GM12878 (cell line): ENCODE data around the gene CXCL17. TPM values are rescaled to one million over a fixed set of nuclear protein-coding genes. Genes with fewer than 3 reads are reported as not detected.

Experiments used
- ATAC-seq: fragments of 200-7000 bp; cut with Tn5 transposase; 3 replicates; pipeline ENCODE4 v1.9.1; 2020; ENCODE audit warnings: mild to moderate bottlenecking, moderate library complexity
- BruUV-seq: library from RNA; stranded (reverse); fragments of 400-500 nt; replicated peaks from 2 replicates; lab custom pipeline; 2021; lab: Mats Ljungman, UMichigan
- CTCF ChIA-PET: fragments of 300-600 bp; sonication (Branson Sonifier 250); formaldehyde crosslinking; extraction: SDS; loops from one replicate; lab custom pipeline; 2021; ENCODE audit warnings: inconsistent platforms; lab: Yijun Ruan, JAX
- POLR2A ChIA-PET: fragments of 350-600 bp; formaldehyde crosslinking; extraction: SDS; loops from one replicate; lab custom pipeline; 2021; ENCODE audit warnings: inconsistent platforms; lab: Charles Lee
- RAD21 ChIA-PET: fragments of 300-600 bp; sonication (Branson Sonifier 250); formaldehyde crosslinking; loops from one replicate; lab custom pipeline; 2023; ENCODE audit warnings: antibody characterized with exemption; ENCODE audit not compliant: unreplicated experiment; lab: Charles Lee
- SMC1A ChIA-PET: fragments of 300-600 bp; sonication (Branson Sonifier 250); formaldehyde crosslinking; loops from one replicate; lab custom pipeline; 2023; ENCODE audit not compliant: unreplicated experiment, uncharacterized antibody; lab: Charles Lee
- DNase-seq: peaks from one replicate; pipeline ENCODE4 v3.0.0-alpha.2; 2011; ENCODE audit warnings: low read depth, low spot score
- FAIRE-seq: peaks from 3 replicates; lab custom pipeline; 2011; peaks lifted over from hg19 to GRCh38; lab: Jason Lieb, UNC
- H2AFZ ChIP-seq: 2 replicates; pipeline ENCODE4 v1.6.0; 2011; ENCODE audit warnings: low read depth, low read length, control low read depth; ENCODE audit not compliant: control insufficient read depth
- H3K27ac ChIP-seq: 2 replicates; pipeline ENCODE4 v1.5.1; 2011; ENCODE audit warnings: control low read depth; ENCODE audit not compliant: control insufficient read depth, insufficient read depth
- H3K27me3 ChIP-seq, 2 experiments: replicated peaks in 1 of 2; 2 replicates each; pipeline versions ENCODE4 v1.6.0 to v1.6.1; 2011; ENCODE audit warnings: low read length in 1 of 2; ENCODE audit not compliant: control insufficient read depth in 2 of 2, insufficient read depth in 2 of 2
- H3K36me3 ChIP-seq, 2 experiments: 2 replicates each; pipeline ENCODE4 v1.5.1; 2011; ENCODE audit warnings: low read length in 1 of 2; ENCODE audit not compliant: control insufficient read depth in 2 of 2, insufficient read depth in 2 of 2
- H3K4me1 ChIP-seq: 2 replicates; pipeline ENCODE4 v1.6.1; 2011; ENCODE audit warnings: mild to moderate bottlenecking, low read length, moderate library complexity, mixed read lengths; ENCODE audit not compliant: control insufficient read depth, insufficient read depth
- H3K4me2 ChIP-seq: 2 replicates; pipeline ENCODE4 v1.6.0; 2011; ENCODE audit warnings: control low read depth; ENCODE audit not compliant: control insufficient read depth, insufficient read depth
- H3K4me3 ChIP-seq: fragments of 200-600 bp; sonication (generic); 2 replicates; pipeline ENCODE4 v1.5.1; 2016
- H3K79me2 ChIP-seq: 2 replicates; pipeline ENCODE4 v1.6.0; 2011; ENCODE audit warnings: low read length; ENCODE audit not compliant: control insufficient read depth, insufficient read depth
- H3K9ac ChIP-seq: 2 replicates; pipeline ENCODE4 v1.8.0; 2011; ENCODE audit warnings: low read length, control low read depth, mixed read lengths; ENCODE audit not compliant: control insufficient read depth, insufficient read depth
- H3K9me3 ChIP-seq: replicated peaks from 3 replicates; pipeline ENCODE4 v1.5.1; 2011; ENCODE audit warnings: mild to moderate bottlenecking, low read length; ENCODE audit not compliant: control insufficient read depth, insufficient read depth
- H4K20me1 ChIP-seq: 2 replicates; pipeline ENCODE4 v1.6.0; 2011; ENCODE audit not compliant: control insufficient read depth, insufficient read depth
- BCL11A ChIP-seq: IDR thresholded peaks from 2 replicates; pipeline ENCODE4 v1.6.1; 2011; ENCODE audit warnings: low read depth, low read length
- CREB1 ChIP-seq: IDR thresholded peaks from 2 replicates; pipeline ENCODE4 v1.6.1; 2012; ENCODE audit warnings: low read depth, mild to moderate bottlenecking, inconsistent platforms
- CREM ChIP-seq: IDR thresholded peaks from 2 replicates; pipeline ENCODE4 v1.6.1; 2014; ENCODE audit warnings: antibody characterized with exemption, low read depth
- EGR1 ChIP-seq, 2 experiments: IDR thresholded peaks; 1 replicate in 1 of 2; 2 replicates in 1 of 2; pipeline ENCODE4 v1.6.1; 2011 to 2012; ENCODE audit warnings: low read depth in 2 of 2, low read length in 2 of 2, borderline replicate concordance in 1 of 2, mild to moderate bottlenecking in 1 of 2, moderate library complexity in 1 of 2
- GATAD2B ChIP-seq: fragments of 450-650 bp; conservative IDR thresholded peaks from 2 replicates; pipeline ENCODE4 v1.6.1; 2017; ENCODE audit warnings: low read depth, mild to moderate bottlenecking, moderate library complexity
- MXI1 ChIP-seq: fragments of 150-350 bp; IDR thresholded peaks from 2 replicates; pipeline ENCODE4 v1.6.1; 2011; ENCODE audit warnings: low read depth, mild to moderate bottlenecking, inconsistent platforms, low read length, improper control_type of control experiment
- NBN ChIP-seq: fragments of 450-650 bp; IDR thresholded peaks from 2 replicates; pipeline ENCODE4 v1.6.1; 2016
- RAD21 ChIP-seq: IDR thresholded peaks from 2 replicates; pipeline ENCODE4 v1.6.1; 2011; ENCODE audit warnings: mild to moderate bottlenecking, low read depth, low read length, moderate library complexity; ENCODE audit not compliant: insufficient read depth
- RCOR1 ChIP-seq: conservative IDR thresholded peaks from 2 replicates; pipeline ENCODE4 v1.6.1; 2012; ENCODE audit warnings: low read depth, low read length, improper control_type of control experiment
- RUNX3 ChIP-seq: IDR thresholded peaks from 2 replicates; pipeline ENCODE4 v1.6.1; 2012; ENCODE audit warnings: low read length, inconsistent platforms
- TBL1XR1 ChIP-seq: IDR thresholded peaks from 2 replicates; pipeline ENCODE4 v1.6.1; 2012; ENCODE audit warnings: low read depth, low read length, improper control_type of control experiment
- TCF7 ChIP-seq: IDR thresholded peaks from 2 replicates; pipeline ENCODE4 v1.6.1; 2014; ENCODE audit warnings: antibody characterized with exemption, borderline replicate concordance
- YY1 ChIP-seq: IDR thresholded peaks from 2 replicates; pipeline ENCODE4 v1.6.1; 2011; ENCODE audit warnings: low read depth, mild to moderate bottlenecking, low read length
- ZNF384 ChIP-seq: IDR thresholded peaks from 2 replicates; pipeline ENCODE4 v1.6.1; 2012; ENCODE audit warnings: low read depth, mild to moderate bottlenecking, low read length, improper control_type of control experiment, borderline replicate concordance
- WGBS: methylation state at CpG from one replicate; pipeline ENCODE4 v1.1.6; 2016; ENCODE audit warnings: low lambda C conversion rate; ENCODE audit not compliant: insufficient replicate concordance, insufficient coverage; ENCODE audit errors: missing lambda C conversion rate; 5-methylcytosine and 5-hydroxymethylcytosine counted together
- in situ Hi-C: fragments of 300-500 bp; cut with MboI; formaldehyde crosslinking; loops from 9 replicates; pipeline ENCODE4 v1.14.3; 2018; ENCODE audit warnings: mixed read lengths
- intact Hi-C: fragments of 100-400 bp; cut with micrococcal nuclease; formaldehyde crosslinking; loops from one replicate; pipeline ENCODE4 v1.14.2; 2022; ENCODE audit not compliant: unreplicated experiment
- polyA plus RNA-seq, 11 experiments: library from polyadenylated mRNA; depleted of rRNA in 4 of 11; unstranded in 6 of 11; stranded (reverse) in 5 of 11; fragments of >200 nt; fragmentation: Nextera tagmentation in 4 of 11; fragmentation: Illumina TruSeq in 1 of 11; extraction: Ambion mirVana in 4 of 11; extraction: Trizol in 1 of 11; gene quantifications; 1 replicate in 1 of 11; 2 replicates in 10 of 11; pipeline versions ENCODE4 v1.2.1 to v1.2.3, GENCODE V29; 2011 to 2016; ENCODE audit warnings: inconsistent platforms in 2 of 11, missing spikeins in 2 of 11, low read depth in 1 of 11
- total RNA-seq, 4 experiments: library from RNA; depleted of rRNA in 3 of 4; stranded (reverse); fragments of >200 nt in 3 of 4; fragmentation: Illumina TruSeq in 1 of 4; extraction: Trizol in 1 of 4; gene quantifications; 2 replicates each; pipeline versions ENCODE4 v1.2.1 to v1.2.3, GENCODE V29; 2013 to 2021
- TF ChIP-seq, protein P1 (sequence below): fragments of 450-650 bp; IDR thresholded peaks from 2 replicates; pipeline ENCODE4 v1.6.1; 2017; ENCODE audit warnings: antibody characterized with exemption, mild to moderate bottlenecking, moderate library complexity
- TF ChIP-seq, protein P2 (sequence below): IDR thresholded peaks from 2 replicates; pipeline ENCODE4 v1.6.1; 2012; ENCODE audit warnings: low read depth, low read length, improper control_type of control experiment
- TF ChIP-seq, protein P3 (sequence below): fragments of 450-650 bp; IDR thresholded peaks from 2 replicates; pipeline ENCODE4 v1.6.1; 2014; ENCODE audit warnings: mild to moderate bottlenecking
- TF ChIP-seq, protein P4 (sequence below): IDR thresholded peaks from 2 replicates; pipeline ENCODE4 v1.6.1; 2012; ENCODE audit warnings: low read depth, low read length, improper control_type of control experiment

CXCL17 gene
- total and polyA plus RNA-seq, 10 of the 15 experiments (the other 5 are each of a cell fraction or from before 2014, with no cell fraction given) = 0.13 to 0.24 (median 0.15) TPM; not detected in 7

DNA sequence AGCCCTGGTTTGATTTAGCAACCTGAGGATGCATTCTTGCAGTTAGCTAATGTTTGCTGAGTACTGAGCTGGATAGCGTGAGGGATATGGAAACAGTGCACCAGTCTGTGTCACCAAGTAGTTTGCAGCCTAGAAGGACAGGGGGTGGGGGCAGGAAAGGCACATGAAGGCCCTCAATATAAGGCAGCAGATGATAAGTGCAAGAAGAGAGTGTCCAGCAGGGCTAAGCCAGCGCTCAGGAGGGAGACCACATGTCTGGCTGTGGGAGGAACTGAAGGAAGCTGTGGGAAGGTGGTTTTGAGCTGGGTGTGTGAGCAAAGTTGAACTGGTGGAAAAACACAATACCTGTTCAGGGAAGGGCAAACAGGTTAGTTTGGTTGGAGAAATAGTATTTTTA, 1.7 kb downstream of the CXCL17 start (continued):
- TF ChIP-seq GATAD2B = no peak
- TF ChIP-seq, protein P1, sequence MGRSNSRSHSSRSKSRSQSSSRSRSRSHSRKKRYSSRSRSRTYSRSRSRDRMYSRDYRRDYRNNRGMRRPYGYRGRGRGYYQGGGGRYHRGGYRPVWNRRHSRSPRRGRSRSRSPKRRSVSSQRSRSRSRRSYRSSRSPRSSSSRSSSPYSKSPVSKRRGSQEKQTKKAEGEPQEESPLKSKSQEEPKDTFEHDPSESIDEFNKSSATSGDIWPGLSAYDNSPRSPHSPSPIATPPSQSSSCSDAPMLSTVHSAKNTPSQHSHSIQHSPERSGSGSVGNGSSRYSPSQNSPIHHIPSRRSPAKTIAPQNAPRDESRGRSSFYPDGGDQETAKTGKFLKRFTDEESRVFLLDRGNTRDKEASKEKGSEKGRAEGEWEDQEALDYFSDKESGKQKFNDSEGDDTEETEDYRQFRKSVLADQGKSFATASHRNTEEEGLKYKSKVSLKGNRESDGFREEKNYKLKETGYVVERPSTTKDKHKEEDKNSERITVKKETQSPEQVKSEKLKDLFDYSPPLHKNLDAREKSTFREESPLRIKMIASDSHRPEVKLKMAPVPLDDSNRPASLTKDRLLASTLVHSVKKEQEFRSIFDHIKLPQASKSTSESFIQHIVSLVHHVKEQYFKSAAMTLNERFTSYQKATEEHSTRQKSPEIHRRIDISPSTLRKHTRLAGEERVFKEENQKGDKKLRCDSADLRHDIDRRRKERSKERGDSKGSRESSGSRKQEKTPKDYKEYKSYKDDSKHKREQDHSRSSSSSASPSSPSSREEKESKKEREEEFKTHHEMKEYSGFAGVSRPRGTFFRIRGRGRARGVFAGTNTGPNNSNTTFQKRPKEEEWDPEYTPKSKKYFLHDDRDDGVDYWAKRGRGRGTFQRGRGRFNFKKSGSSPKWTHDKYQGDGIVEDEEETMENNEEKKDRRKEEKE = no peak
- no peak for TF ChIP-seq ZNF384
- no peak for TF ChIP-seq TCF7
- TF ChIP-seq, protein P2, sequence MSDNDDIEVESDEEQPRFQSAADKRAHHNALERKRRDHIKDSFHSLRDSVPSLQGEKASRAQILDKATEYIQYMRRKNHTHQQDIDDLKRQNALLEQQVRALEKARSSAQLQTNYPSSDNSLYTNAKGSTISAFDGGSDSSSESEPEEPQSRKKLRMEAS = no peak
- no peak for TF ChIP-seq BCL11A

DNA sequence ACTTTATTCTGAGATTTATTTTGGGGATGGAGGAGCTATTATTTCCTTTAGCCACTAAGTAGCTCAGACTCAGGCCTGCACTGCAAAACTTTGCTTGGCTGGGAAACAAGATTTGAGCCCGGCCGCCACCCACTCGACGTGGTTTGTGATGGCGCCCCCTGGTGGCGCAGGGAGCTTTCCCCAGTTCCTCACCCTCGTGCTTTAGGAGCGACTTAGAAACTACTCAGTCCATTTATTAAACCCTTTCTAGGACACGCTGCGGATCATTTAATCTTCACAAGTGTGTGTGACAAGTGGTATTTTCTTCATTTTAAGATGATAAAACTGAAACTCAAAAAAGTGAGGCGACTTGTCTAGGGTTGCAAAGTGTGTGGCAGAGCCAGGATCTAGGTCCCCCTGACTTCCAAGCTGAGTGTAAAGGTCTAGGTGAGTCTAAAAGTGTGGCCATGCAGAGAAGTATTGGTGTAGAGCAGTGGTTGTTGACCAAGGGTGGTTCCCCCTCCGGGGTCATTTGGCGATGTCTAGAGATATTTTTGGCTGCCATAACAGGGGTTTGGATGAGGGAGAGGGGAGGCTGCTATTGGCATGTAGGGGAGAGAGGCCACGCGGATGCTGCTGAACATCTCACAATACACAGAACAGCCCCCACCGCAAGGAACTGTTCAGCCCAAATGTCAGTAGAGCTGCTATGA, 2.2 kb downstream of the CXCL17 start:
- DNase-seq = no peak
- in situ Hi-C loops (no loop called here), intact Hi-C loops (no loop called here)
- no peaks in the 10 kb centered on the region for H4K20me1 ChIP-seq
- 27% methylated on average over 16 of the region's 16 CpGs for WGBS
- RAD21 ChIA-PET = interaction anchor here (0.9 to 3.1 kb wide), 11 partner anchors 10 to 94 kb away, joined by 3 to 32 read pairs (median 4); partner anchors contain the start of gene CEACAM1
- H3K9ac ChIP-seq = no peak overlapping the region
- H3K9me3 ChIP-seq = no peaks in the 10 kb centered on the region
- CTCF ChIA-PET = interaction anchor here (0.6 to 3.5 kb wide), 43 partner anchors 9 to 316 kb away, joined by 3 to 82 read pairs (median 5); partner anchors contain the start of genes CEACAM1 and POU2F2
- H2AFZ ChIP-seq = no peak overlapping the region
- no peaks in the 10 kb centered on the region for H3K79me2 ChIP-seq
- BruUV-seq = no TSS peak
- no peak overlapping the region for H3K27ac ChIP-seq
- SMC1A ChIA-PET = interaction anchor here (0.9 to 3.7 kb wide), 9 partner anchors 8 to 93 kb away, joined by 3 to 33 read pairs (median 4); partner anchors contain the start of gene CEACAM1
- no peaks in the 10 kb centered on the region for H3K4me1 ChIP-seq
- peak; percentile 92 for ATAC-seq
- H3K4me3 ChIP-seq = no peak overlapping the region
- no peaks in the 10 kb centered on the region for H3K27me3 ChIP-seq
- POLR2A ChIA-PET = no interaction called here
- peak; percentile 72 for FAIRE-seq
- H3K4me2 ChIP-seq = no peak overlapping the region
- no peaks in the 10 kb centered on the region for H3K36me3 ChIP-seq
- TF ChIP-seq RCOR1 = no peak
- TF ChIP-seq RUNX3 = peak; percentile 66
- TF ChIP-seq YY1 = 0 out of 2 replicates have a peak, but pooled peaks have one; percentile 29
- TF ChIP-seq, protein P3, sequence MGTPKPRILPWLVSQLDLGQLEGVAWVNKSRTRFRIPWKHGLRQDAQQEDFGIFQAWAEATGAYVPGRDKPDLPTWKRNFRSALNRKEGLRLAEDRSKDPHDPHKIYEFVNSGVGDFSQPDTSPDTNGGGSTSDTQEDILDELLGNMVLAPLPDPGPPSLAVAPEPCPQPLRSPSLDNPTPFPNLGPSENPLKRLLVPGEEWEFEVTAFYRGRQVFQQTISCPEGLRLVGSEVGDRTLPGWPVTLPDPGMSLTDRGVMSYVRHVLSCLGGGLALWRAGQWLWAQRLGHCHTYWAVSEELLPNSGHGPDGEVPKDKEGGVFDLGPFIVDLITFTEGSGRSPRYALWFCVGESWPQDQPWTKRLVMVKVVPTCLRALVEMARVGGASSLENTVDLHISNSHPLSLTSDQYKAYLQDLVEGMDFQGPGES = no peak
- 0 out of 2 replicates have a peak, but pooled peaks have one; percentile 24 for TF ChIP-seq RAD21
- TF ChIP-seq CREB1 = 0 out of 2 replicates have a peak, but pooled peaks have one; percentile 45
- 0 out of 2 replicates have a peak, but pooled peaks have one; percentile 19 for TF ChIP-seq NBN
- TF ChIP-seq, protein P4, sequence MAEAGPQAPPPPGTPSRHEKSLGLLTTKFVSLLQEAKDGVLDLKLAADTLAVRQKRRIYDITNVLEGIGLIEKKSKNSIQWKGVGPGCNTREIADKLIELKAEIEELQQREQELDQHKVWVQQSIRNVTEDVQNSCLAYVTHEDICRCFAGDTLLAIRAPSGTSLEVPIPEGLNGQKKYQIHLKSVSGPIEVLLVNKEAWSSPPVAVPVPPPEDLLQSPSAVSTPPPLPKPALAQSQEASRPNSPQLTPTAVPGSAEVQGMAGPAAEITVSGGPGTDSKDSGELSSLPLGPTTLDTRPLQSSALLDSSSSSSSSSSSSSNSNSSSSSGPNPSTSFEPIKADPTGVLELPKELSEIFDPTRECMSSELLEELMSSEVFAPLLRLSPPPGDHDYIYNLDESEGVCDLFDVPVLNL = no peak
- 0 out of 2 replicates have a peak, but pooled peaks have one; percentile 33 for TF ChIP-seq CREM
- no peak for TF ChIP-seq TBL1XR1
- TF ChIP-seq EGR1 (IDR thresholded peaks at IDR 0.05; ENCODE audit: borderline replicate concordance in 1 of 2, low read depth in 2 of 2, low read length in 2 of 2) = peak in 1 of 2 experiments; percentile 61; a peak in 2 of 3 replicates
- no peak for TF ChIP-seq MXI1
